Right lobe of liver (tissue), 6 donors: ENCODE data around the gene PPP1R9A. TPM values are rescaled to one million over a fixed set of nuclear protein-coding genes. Genes with fewer than 3 reads are reported as not detected.

Experiments used
- ATAC-seq, 4 donors: fragments of 200-7000 bp; cut with Tn5 transposase; one replicate each; pipeline ENCODE4 v1.9.1; 2020; ENCODE audit warnings: mild to moderate bottlenecking in 4 of 4, moderate library complexity in 4 of 4
- DNase-seq, 3 donors: peaks; one replicate each; pipeline ENCODE4 v3.0.0-alpha.2; 2020
- H3K27ac ChIP-seq, 3 donors: fragments of 200-600 bp; one replicate each; pipeline ENCODE4 v1.8.0; 2022
- H3K27me3 ChIP-seq, 2 donors: fragments of 200-600 bp; one replicate each; pipeline ENCODE4 v1.8.0; 2022
- H3K36me3 ChIP-seq, 4 donors: fragments of 200-600 bp; sonication (generic) in 1 of 4; one replicate each; pipeline versions ENCODE4 v1.5.1 to v1.8.0; 2017 to 2022; ENCODE audit warnings: control low read depth in 1 of 4
- H3K4me1 ChIP-seq, 4 donors: fragments of 200-600 bp; sonication (generic) in 1 of 4; one replicate each; pipeline versions ENCODE4 v1.5.1 to v1.8.0; 2017 to 2022; ENCODE audit warnings: control low read depth in 1 of 4
- H3K4me3 ChIP-seq, 3 donors: fragments of 200-600 bp; one replicate each; pipeline ENCODE4 v1.8.0; 2022
- H3K9me3 ChIP-seq, 4 donors: fragments of 200-600 bp; sonication (generic) in 1 of 4; one replicate each; pipeline versions ENCODE4 v1.5.1 to v1.8.0; 2017 to 2022; ENCODE audit warnings: control low read depth in 1 of 4
- POLR2A ChIP-seq: fragments of 450-650 bp; IDR thresholded peaks from one replicate; pipeline ENCODE4 v1.6.1; 2017; ENCODE audit warnings: antibody characterized with exemption, mild to moderate bottlenecking
- WGBS: methylation state at CpG from one replicate; pipeline ENCODE4 v1.1.6; 2018; ENCODE audit warnings: low coverage, low lambda C conversion rate; ENCODE audit not compliant: insufficient coverage; ENCODE audit errors: missing lambda C conversion rate; 5-methylcytosine and 5-hydroxymethylcytosine counted together
- intact Hi-C, 2 donors: fragments of 100-400 bp; cut with DNase I; formaldehyde crosslinking; loops; one replicate each; pipeline versions ENCODE4 v1.11.2 to v1.14.1; 2022
- total RNA-seq, 6 experiments: library from RNA; depleted of rRNA in 2 of 6; stranded (reverse); fragments of >200 nt in 2 of 6; fragmentation: NEBNext Ultra II Directional in 3 of 6; extraction: Animal tissue kit (Norgen Biotek cat#: 25700) in 3 of 6; gene quantifications; one replicate each; pipeline versions ENCODE4 v1.1.0 to v1.2.4, GENCODE V29; 2016 to 2023
- TF ChIP-seq, protein P1 (sequence below), 4 donors: fragments of 200-600 bp in 3 of 4; fragments of 450-650 bp in 1 of 4; IDR thresholded peaks; one replicate each; pipeline versions ENCODE4 v1.5.1 to v1.8.0; 2016 to 2022; ENCODE audit warnings: antibody characterized with exemption in 4 of 4, mild to moderate bottlenecking in 2 of 4
- donor health status: DM: no; HTN: yes; CAD: no.
- donor health status: DM: no; HTN: no; CAD: no.
- donor health status: DM: no; HTN: no; CAD: no.
- donor health status: DM: no; HTN: yes; CAD: no.
- donor health status: DM: no; HTN: yes; CAD: no.

PPP1R9A gene
- total RNA-seq, 6 experiments from 2014 or later = 0.49 to 2.0 (median 0.81) TPM

DNA sequence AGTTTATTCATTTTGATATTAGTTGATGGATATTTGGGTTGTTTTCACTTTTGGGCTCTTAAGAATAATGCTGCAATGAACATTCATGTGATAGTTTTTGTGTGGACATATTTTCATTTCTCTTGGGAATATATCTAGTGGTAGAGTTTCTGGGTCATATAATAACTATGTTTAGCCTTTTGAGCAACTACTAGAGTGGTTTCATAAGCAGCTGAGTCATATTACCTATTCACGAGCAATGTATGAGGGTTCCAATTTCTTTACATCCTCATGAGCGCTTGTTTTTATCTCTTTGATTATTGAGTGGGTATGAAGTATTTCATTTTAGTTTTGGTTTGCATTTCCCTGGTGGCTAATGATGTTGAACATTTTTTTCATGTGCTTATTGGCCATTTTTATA is 234.4 kb downstream of the PPP1R9A start:
- Histone ChIP-seq H3K9me3 (no peaks in the 10 kb centered on the region), H3K4me1 (no peaks in the 10 kb centered on the region), H3K27me3 (no peaks in the 10 kb centered on the region), H3K36me3 (no peaks in the 10 kb centered on the region), H3K4me3 (no peak overlapping the region), H3K27ac (no peak overlapping the region)
- 83% methylated on average over 2 of the region's 2 CpGs for WGBS
- TF ChIP-seq, protein P1, sequence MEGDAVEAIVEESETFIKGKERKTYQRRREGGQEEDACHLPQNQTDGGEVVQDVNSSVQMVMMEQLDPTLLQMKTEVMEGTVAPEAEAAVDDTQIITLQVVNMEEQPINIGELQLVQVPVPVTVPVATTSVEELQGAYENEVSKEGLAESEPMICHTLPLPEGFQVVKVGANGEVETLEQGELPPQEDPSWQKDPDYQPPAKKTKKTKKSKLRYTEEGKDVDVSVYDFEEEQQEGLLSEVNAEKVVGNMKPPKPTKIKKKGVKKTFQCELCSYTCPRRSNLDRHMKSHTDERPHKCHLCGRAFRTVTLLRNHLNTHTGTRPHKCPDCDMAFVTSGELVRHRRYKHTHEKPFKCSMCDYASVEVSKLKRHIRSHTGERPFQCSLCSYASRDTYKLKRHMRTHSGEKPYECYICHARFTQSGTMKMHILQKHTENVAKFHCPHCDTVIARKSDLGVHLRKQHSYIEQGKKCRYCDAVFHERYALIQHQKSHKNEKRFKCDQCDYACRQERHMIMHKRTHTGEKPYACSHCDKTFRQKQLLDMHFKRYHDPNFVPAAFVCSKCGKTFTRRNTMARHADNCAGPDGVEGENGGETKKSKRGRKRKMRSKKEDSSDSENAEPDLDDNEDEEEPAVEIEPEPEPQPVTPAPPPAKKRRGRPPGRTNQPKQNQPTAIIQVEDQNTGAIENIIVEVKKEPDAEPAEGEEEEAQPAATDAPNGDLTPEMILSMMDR (IDR thresholded peaks at IDR 0.05) = no peak
- no peak for TF ChIP-seq POLR2A
- ATAC-seq (no peak), DNase-seq (no peak)
- intact Hi-C loops = no loop called here

DNA sequence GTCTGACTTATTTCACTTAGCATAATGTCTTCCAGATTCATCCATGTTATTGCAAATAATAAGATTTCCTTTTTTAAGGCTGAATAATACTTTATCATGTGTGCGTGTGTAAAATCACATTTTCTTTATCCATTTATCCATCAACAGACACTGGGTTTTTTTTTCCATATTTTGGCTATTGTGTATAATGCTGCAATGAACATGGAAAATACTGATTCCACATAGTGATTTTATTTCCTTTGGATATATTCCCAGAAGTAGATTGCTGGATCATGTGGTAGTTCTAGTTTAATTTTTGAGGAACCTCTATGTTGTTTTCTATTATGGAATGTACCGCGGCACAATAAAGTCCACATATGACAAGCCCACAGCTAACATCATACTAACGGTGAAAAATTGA is 236.9 kb downstream of the PPP1R9A start:
- H3K36me3 ChIP-seq = no peaks in the 10 kb centered on the region
- ATAC-seq = no peak
- H3K27me3 ChIP-seq = no peaks in the 10 kb centered on the region
- no peaks in the 10 kb centered on the region for H3K4me1 ChIP-seq
- no peak for DNase-seq
- H3K27ac ChIP-seq = no peak overlapping the region
- H3K4me3 ChIP-seq = no peak overlapping the region
- 88% methylated on average over 4 of the region's 4 CpGs for WGBS
- TF ChIP-seq, protein P1 (IDR thresholded peaks at IDR 0.05) = no peak
- no peak for TF ChIP-seq POLR2A
- intact Hi-C loops = no loop called here
- no peaks in the 10 kb centered on the region for H3K9me3 ChIP-seq

DNA sequence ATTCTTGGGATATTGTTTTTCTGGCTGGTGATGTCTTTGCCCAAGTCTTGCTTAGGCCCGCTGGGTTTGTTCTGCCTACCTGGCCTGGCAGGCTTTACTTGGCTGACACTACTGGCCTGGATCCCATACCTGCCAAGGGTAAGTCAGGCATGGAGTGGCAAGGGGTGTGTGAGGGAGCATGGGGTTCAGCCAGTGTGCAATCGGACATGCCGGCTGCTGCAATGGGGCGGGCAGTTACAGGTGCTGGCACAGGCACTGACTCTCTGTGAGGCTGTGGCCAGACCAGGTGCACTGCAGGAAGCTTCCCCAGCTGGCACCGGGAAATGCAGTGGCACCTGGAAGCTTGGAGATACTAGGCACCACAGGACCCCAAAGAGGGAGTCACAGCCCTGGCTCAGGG is 248.6 kb downstream of the PPP1R9A start:
- no peak overlapping the region for H3K27ac ChIP-seq
- no peak for TF ChIP-seq POLR2A
- TF ChIP-seq, protein P1 (IDR thresholded peaks at IDR 0.05) = no peak
- H3K4me3 ChIP-seq = no peak overlapping the region
- 88% methylated on average over 4 of the region's 5 CpGs for WGBS
- ATAC-seq = no peak
- no peaks in the 10 kb centered on the region for H3K36me3 ChIP-seq
- no peak for DNase-seq
- H3K4me1 ChIP-seq = no peaks in the 10 kb centered on the region
- H3K9me3 ChIP-seq = no peaks in the 10 kb centered on the region
- intact Hi-C loops = no loop called here
- no peaks in the 10 kb centered on the region for H3K27me3 ChIP-seq

DNA sequence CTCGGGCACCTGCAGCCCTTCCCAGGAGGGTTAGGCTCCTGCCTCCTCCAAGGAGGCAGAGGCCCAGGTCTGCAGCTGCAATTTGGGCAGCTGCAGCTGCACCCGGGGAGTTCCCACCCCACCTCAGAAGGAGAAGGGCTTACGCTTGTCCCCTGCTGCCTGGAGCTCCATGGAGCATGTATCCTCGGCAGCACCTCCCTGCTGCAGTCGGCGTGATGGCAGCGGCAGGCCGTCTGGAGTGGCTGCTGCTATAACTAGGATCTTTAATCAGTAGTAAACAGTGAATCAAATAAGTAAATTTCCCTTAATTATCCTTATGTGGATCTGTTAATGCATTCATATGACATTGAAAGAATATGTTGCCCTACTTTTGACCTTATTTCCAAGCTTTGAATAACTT is 250.0 kb downstream of the PPP1R9A start:
- TF ChIP-seq, protein P1 (IDR thresholded peaks at IDR 0.05) = no peak
- no peak for TF ChIP-seq POLR2A
- intact Hi-C loops = no loop called here
- ATAC-seq (no peak), DNase-seq (no peak)
- Histone ChIP-seq H3K36me3 (no peaks in the 10 kb centered on the region), H3K27ac (no peak overlapping the region), H3K4me3 (no peak overlapping the region), H3K4me1 (no peaks in the 10 kb centered on the region), H3K9me3 (no peaks in the 10 kb centered on the region), H3K27me3 (no peaks in the 10 kb centered on the region)
- WGBS = 79% methylated on average over 7 of the region's 8 CpGs

DNA sequence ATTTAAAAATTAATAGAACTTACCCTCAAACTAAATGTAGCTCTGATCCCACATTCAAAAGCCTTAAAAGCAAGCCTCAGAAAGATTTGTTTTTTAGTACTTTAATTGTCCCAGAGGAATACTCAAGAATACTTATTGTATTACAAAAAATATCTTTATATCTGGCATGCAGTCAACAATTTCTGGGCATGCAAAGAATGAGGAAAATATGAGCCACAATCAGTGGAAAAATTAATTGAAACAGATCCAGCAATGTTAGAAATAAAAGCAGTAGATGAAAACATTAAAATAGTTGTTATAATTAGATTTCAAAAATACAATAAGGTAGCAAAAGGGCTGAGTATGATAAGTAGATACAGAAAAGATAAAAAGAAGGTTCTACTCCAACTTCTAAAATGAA is 262.3 kb downstream of the PPP1R9A start:
- Histone ChIP-seq H3K4me3 (no peak overlapping the region), H3K9me3 (no peaks in the 10 kb centered on the region), H3K36me3 (no peaks in the 10 kb centered on the region), H3K27ac (no peak overlapping the region), H3K27me3 (no peaks in the 10 kb centered on the region), H3K4me1 (no peaks in the 10 kb centered on the region)
- intact Hi-C loops = no loop called here
- DNase-seq (no peak), ATAC-seq (no peak)
- TF ChIP-seq, protein P1 (IDR thresholded peaks at IDR 0.05) = no peak
- no peak for TF ChIP-seq POLR2A
